NT2/D1 (cell line): Measurements from ENCODE around the gene SMTNL1.

Source experiments
- DNase-seq: peaks from one replicate; pipeline ENCODE4 v3.0.0-alpha.2; 2011; ENCODE audit warnings: low read depth, low spot score
- H3K27me3 ChIP-seq: 2 replicates; pipeline ENCODE4 v1.6.0; 2011; ENCODE audit warnings: mild to moderate bottlenecking; ENCODE audit not compliant: insufficient read length, insufficient read depth
- H3K36me3 ChIP-seq: 2 replicates; pipeline ENCODE4 v1.6.1; 2011; ENCODE audit warnings: mild to moderate bottlenecking, low read length, mixed read lengths; ENCODE audit not compliant: insufficient read depth, insufficient read length
- H3K4me1 ChIP-seq: 2 replicates; pipeline ENCODE4 v1.5.1; 2011; ENCODE audit not compliant: insufficient read depth, insufficient read length
- H3K4me3 ChIP-seq: 2 replicates; pipeline ENCODE4 v1.5.1; 2011; ENCODE audit warnings: low read depth; ENCODE audit not compliant: insufficient read length
- H3K9ac ChIP-seq: 2 replicates; pipeline ENCODE4 v1.6.0; 2011; ENCODE audit warnings: low read depth; ENCODE audit not compliant: insufficient read length
- H3K9me3 ChIP-seq: 2 replicates; pipeline ENCODE4 v1.5.1; 2011; ENCODE audit warnings: mild to moderate bottlenecking, low read length; ENCODE audit not compliant: insufficient read depth
- SUZ12 ChIP-seq: IDR thresholded peaks from 2 replicates; pipeline ENCODE4 v1.6.1; 2011; ENCODE audit not compliant: insufficient read length, insufficient read depth; ENCODE audit errors: extremely low read depth
- YY1 ChIP-seq: IDR thresholded peaks from 2 replicates; pipeline ENCODE4 v1.6.1; 2011; ENCODE audit not compliant: insufficient read length, insufficient read depth
- ZNF274 ChIP-seq: IDR thresholded peaks from 2 replicates; pipeline ENCODE4 v1.6.1; 2011; ENCODE audit warnings: mild to moderate bottlenecking, low read depth, low read length

SMTNL1 gene

DNA sequence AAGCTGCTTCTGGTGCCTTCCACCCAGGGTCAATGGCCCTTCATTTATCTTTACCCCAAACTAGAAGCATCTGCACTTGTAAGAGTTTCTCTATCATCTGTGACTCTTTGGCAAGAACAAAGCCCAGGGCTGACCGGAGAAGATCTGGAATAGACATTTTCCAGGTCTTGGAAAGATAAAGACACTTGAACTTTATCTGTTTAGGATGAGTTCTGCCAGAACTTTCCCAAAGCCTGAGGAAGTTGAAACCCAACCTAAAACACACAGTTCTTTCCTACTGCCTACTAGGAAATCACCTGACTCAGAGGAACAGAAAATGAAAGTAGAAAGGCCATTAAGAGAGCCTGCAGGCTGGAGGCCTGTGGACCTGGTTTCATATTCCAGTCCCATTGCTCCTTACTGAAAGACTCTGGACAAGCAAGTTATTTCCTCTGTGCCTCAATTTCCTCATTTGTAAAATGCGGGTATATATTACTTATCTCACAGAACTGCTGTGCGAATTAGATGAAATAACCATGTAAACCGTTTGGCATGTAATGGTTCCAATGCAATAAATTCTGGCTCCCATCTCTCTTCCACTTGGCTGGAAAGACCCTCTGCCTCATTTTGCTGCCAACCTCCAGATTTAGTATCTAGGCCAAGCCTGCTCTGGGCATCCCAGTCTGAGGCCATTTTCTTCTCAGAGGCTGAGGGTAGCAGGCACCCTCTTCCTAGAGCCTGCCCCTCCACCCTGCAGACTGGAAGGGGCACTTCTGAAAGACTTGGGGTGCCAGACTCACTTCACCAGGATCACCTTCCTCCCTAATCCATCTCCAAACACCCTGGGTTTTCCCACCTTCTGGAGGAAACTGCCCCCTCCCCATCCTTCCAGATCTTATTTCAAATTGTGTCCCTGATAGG, 28.9 kb downstream of the SMTNL1 start:
- no peak for TF ChIP-seq ZNF274
- TF ChIP-seq YY1: no peak
- no peak for TF ChIP-seq SUZ12
- Histone ChIP-seq H3K4me3 (no peak overlapping the region), H3K36me3 (no peaks in the 10 kb centered on the region), H3K9me3 (no peaks in the 10 kb centered on the region), H3K9ac (peak overlapping the region; percentile 13), H3K27me3 (peaks cover 12% of the 10 kb centered on the region), H3K4me1 (peaks cover 14% of the 10 kb centered on the region)
- no peak for DNase-seq

DNA sequence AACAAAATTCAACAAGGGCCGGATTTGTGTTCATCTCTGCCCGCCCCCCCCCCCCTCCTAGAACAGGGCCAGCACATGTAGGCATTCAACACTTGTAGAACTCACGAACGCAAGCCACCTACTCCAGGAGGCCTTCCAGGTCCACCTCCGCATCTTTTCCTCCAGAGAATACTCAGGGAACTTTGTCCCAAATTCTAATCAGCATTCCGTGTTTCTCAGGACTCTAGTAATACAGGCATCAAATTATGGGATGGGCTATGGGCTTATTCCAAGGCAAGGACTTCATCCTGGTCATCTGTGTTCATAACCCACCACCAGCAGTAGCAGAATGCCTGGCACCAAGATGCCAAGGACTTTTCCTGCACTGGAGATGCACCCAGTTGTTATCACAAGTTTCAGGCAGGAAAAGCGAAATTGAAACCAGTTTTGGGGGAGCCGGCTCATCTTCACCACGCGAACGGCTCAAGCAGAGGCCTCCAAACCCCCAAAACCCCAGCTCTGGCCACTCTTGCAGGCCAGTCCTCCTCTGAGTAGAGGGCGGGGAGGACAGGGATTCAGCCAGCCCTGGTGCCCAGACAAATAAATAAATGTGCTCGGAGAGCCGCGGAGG, 29.6 kb downstream of the SMTNL1 start:
- Histone ChIP-seq H3K4me3 (peak overlapping the region; percentile 81), H3K9me3 (no peaks in the 10 kb centered on the region), H3K36me3 (no peaks in the 10 kb centered on the region), H3K4me1 (peaks cover 13% of the 10 kb centered on the region), H3K9ac (peak overlapping the region; percentile 62), H3K27me3 (peaks cover 12% of the 10 kb centered on the region)
- no peak for TF ChIP-seq ZNF274
- no peak for TF ChIP-seq YY1
- TF ChIP-seq SUZ12: no peak
- no peak for DNase-seq

DNA sequence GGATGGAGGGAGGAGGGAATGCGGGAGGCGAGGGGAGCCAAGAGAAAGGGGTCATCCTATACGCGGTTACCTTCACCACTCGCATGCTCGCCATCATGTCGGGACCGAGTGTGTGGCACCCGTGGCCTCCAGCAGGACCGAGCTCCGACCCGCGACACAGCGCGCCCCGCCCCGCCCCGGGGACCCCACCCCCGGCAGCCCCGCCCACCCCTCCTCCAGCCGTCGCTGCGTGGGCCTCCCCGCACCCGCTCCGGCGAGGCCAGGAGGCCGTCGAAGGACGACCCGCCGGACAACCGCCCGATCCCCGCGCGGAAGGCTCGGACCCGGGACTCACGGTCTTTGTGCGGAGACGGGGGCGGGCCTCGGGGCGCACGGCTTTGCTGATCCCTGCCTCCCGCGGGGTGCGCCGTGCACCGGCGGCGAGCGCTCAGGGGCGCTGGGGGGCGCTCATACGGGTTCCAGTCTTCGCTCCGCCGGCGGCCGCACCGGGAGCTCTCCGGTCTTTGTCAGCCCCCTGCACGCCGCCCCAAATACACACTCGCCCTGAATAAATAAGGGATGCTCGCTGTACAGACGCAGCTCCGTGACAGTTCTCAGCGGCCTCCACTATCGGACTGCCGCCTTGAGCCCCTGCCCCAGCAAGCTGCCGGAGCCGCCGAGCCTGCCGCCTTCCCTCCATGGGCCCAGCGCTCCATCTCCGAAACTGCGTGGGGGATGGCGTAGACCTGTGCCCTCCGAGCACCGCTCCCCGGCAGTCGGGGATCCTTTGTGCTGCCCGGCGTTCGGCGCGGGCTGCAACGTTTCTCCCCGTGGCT, 30.3 kb downstream of the SMTNL1 start, which contains the start of gene UBE2L6:
UBE2L6 (minus strand) TSS at position 158 of the 815 bp plus-strand sequence; CDS start at position 97, 61 bp downstream.
- no peaks in the 10 kb centered on the region for H3K36me3 ChIP-seq
- H3K9me3 ChIP-seq: no peaks in the 10 kb centered on the region
- peak within 1 kb of the TSS; percentile 94 for H3K9ac ChIP-seq
- no peak for DNase-seq
- H3K4me1 ChIP-seq: peaks cover 8% of the 10 kb centered on the region
- peak within 1 kb of the TSS; percentile 81 for H3K4me3 ChIP-seq
- H3K27me3 ChIP-seq: peaks cover 12% of the 10 kb centered on the region
- TF ChIP-seq SUZ12 (no peak), YY1 (no peak), ZNF274 (no peak)

DNA sequence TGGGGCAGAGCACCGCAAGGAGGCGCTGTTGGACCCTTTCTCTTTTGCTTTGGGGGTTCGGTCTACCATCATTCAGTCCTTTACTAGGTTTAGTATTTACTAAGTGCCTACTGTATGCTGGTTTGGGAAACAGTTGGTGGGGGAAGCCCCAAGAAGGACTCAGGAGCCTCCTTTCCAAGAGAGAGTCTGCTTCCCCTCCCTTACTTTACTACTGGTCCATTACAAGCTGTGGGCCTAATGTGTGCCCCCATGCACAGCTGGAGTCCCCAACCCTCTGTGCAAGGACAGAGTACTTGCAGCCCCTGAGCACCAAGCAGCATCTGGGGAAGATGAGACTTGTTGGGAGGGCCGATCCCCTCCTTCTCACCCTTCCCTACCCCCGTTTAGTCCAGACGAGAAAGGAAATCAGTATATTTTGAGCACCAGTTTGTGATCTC, 31.0 kb downstream of the SMTNL1 start:
- no peak for TF ChIP-seq ZNF274
- TF ChIP-seq SUZ12: no peak
- TF ChIP-seq YY1: no peak
- peaks cover 12% of the 10 kb centered on the region for H3K27me3 ChIP-seq
- DNase-seq: peak; percentile 67

GRCh38 chr11:57571606-57572005, 34.2 kb downstream of the SMTNL1 start:
- Histone ChIP-seq H3K9ac (no peak overlapping the region), H3K36me3 (no peaks in the 10 kb centered on the region), H3K4me3 (no peak overlapping the region), H3K9me3 (no peaks in the 10 kb centered on the region), H3K27me3 (peaks cover 8% of the 10 kb centered on the region), H3K4me1 (peaks cover 11% of the 10 kb centered on the region)
- TF ChIP-seq ZNF274: no peak
- TF ChIP-seq YY1: no peak
- no peak for TF ChIP-seq SUZ12
- DNase-seq: no peak

More for the DNA sequence above, 31.0 kb downstream of the SMTNL1 start:
- Histone ChIP-seq H3K9me3 (no peaks in the 10 kb centered on the region), H3K4me1 (peaks cover 8% of the 10 kb centered on the region), H3K36me3 (no peaks in the 10 kb centered on the region), H3K9ac (peak overlapping the region; percentile 94), H3K4me3 (peak overlapping the region; percentile 81)

- no peak overlapping the region for H3K4me3 ChIP-seq
- peaks cover 10% of the 10 kb centered on the region for H3K4me1 ChIP-seq
- no peaks in the 10 kb centered on the region for H3K36me3 ChIP-seq
- no peak for TF ChIP-seq ZNF274
- TF ChIP-seq YY1: no peak
- TF ChIP-seq SUZ12: no peak
- H3K9me3 ChIP-seq: no peaks in the 10 kb centered on the region
- H3K9ac ChIP-seq: no peak overlapping the region
- no peaks in the 10 kb centered on the region for H3K27me3 ChIP-seq
- DNase-seq: no peak
Observed at GRCh38 chr11:57574061-57574460, 36.7 kb downstream of the SMTNL1 start.

DNA sequence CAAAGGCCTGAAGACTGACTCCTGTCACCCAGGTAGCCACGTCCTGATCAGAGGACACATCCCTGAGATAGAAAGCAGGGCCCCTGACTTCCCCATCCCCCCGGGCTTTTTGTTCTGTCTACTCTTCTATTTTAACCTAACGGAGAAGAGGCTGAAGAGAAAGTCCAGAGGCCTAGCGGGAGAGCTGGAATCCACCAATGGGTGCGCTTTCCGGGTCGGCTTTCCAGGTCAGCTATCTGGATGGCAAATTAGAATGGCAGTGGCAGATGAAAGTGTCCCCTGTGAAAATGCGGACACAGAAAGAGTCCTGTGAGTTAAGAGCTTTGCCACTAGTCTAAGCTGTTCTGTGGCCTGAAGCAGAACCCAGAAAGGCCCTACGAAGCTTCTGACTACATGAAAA, 46.9 kb downstream of the SMTNL1 start:
- Histone ChIP-seq H3K4me3 (no peak overlapping the region), H3K9me3 (peaks cover 9% of the 10 kb centered on the region; the same call in 1 of the 2 replicates), H3K9ac (peak overlapping the region; percentile 5), H3K36me3 (no peaks in the 10 kb centered on the region), H3K4me1 (peaks cover 2% of the 10 kb centered on the region), H3K27me3 (no peaks in the 10 kb centered on the region)
- no peak for DNase-seq
- TF ChIP-seq SUZ12 (no peak), ZNF274 (no peak), YY1 (no peak)
